IMR-90 (cell line): ENCODE results near the gene DDX52. TPM values are rescaled to one million over a fixed set of nuclear protein-coding genes. Genes with fewer than 3 reads are reported as not detected.
A peak's percentile ranks its signal among the peaks of the same experiment; 100 is the strongest.

Experiments
- ATAC-seq: fragments of 200-7000 bp; cut with Tn5 transposase; 2 replicates; pipeline ENCODE4 v1.9.1; 2020; ENCODE audit warnings: low read depth, mild to moderate bottlenecking, moderate library complexity
- BruUV-seq: library from RNA; stranded (reverse); fragments of 400-500 nt; replicated peaks from 2 replicates; lab custom pipeline; 2021; lab: Mats Ljungman, UMichigan
- CTCF ChIA-PET: fragments of 300-600 bp; formaldehyde crosslinking; extraction: SDS; loops from one replicate; lab custom pipeline; 2021; ENCODE audit warnings: antibody characterized with exemption; lab: Yijun Ruan, JAX
- POLR2A ChIA-PET: fragments of 300-600 bp; sonication (Branson Sonifier 250); formaldehyde crosslinking; loops from one replicate; lab custom pipeline; 2022; ENCODE audit warnings: antibody characterized with exemption; ENCODE audit not compliant: unreplicated experiment; lab: Charles Lee
- DNase-seq: peaks from one replicate; pipeline ENCODE4 v3.0.0; 2013
- H2AFZ ChIP-seq: replicated peaks from 2 replicates; pipeline ENCODE3; 2013; ENCODE audit warnings: low read length, mild to moderate bottlenecking; ENCODE audit not compliant: poor library complexity
- H2AK5ac ChIP-seq: 2 replicates; pipeline ENCODE4 v1.6.1; 2013; ENCODE audit warnings: low read depth, low read length, inconsistent platforms
- H2AK9ac ChIP-seq: replicated peaks from 2 replicates; pipeline ENCODE3; 2013; ENCODE audit warnings: mild to moderate bottlenecking, low read depth, low read length, moderate library complexity; ENCODE audit not compliant: poor library complexity
- H2BK120ac ChIP-seq: 2 replicates; pipeline ENCODE4 v1.6.1; 2013; ENCODE audit warnings: low read depth, low read length, inconsistent platforms
- H2BK15ac ChIP-seq: 3 replicates; pipeline ENCODE4 v1.6.1; 2013; ENCODE audit warnings: low read depth, low read length, inconsistent platforms
- H2BK20ac ChIP-seq: 2 replicates; pipeline ENCODE4 v1.6.1; 2013; ENCODE audit warnings: low read depth, mild to moderate bottlenecking, inconsistent platforms, low read length, moderate library complexity
- H2BK5ac ChIP-seq: 2 replicates; pipeline ENCODE4 v1.6.1; 2013; ENCODE audit warnings: mild to moderate bottlenecking, low read depth, low read length, inconsistent platforms; ENCODE audit not compliant: poor library complexity, severe bottlenecking
- H3K14ac ChIP-seq: replicated peaks from 2 replicates; pipeline ENCODE4 v1.6.1; 2013; ENCODE audit warnings: low read depth, low read length, inconsistent platforms
- H3K18ac ChIP-seq: 2 replicates; pipeline ENCODE4 v1.6.1; 2013; ENCODE audit warnings: low read depth, low read length, control low read depth
- H3K23ac ChIP-seq: 2 replicates; pipeline ENCODE4 v1.6.1; 2013; ENCODE audit warnings: low read depth, low read length, inconsistent platforms
- H3K27ac ChIP-seq: 2 replicates; pipeline ENCODE4 v1.5.1; 2013; ENCODE audit warnings: mild to moderate bottlenecking, control low read depth, low read length; ENCODE audit not compliant: insufficient read depth
- H3K27me3 ChIP-seq: 2 replicates; pipeline ENCODE4 v1.6.1; 2013; ENCODE audit warnings: low read length; ENCODE audit not compliant: control insufficient read depth, insufficient read depth
- H3K36me3 ChIP-seq: 2 replicates; pipeline ENCODE4 v1.6.1; 2013; ENCODE audit warnings: low read length, mixed read lengths; ENCODE audit not compliant: control insufficient read depth, insufficient read depth
- H3K4ac ChIP-seq: 2 replicates; pipeline ENCODE4 v1.6.1; 2013; ENCODE audit warnings: low read depth, low read length, inconsistent platforms
- H3K4me1 ChIP-seq: 2 replicates; pipeline ENCODE4 v1.6.1; 2013; ENCODE audit warnings: low read length, mixed read lengths; ENCODE audit not compliant: control insufficient read depth, insufficient read depth
- H3K4me2 ChIP-seq: 2 replicates; pipeline ENCODE4 v1.6.1; 2013; ENCODE audit warnings: low read depth, mild to moderate bottlenecking, control low read depth, low read length, moderate library complexity
- H3K4me3 ChIP-seq: 2 replicates; pipeline ENCODE4 v1.5.1; 2013; ENCODE audit warnings: low read depth, mild to moderate bottlenecking, control low read depth, low read length, moderate library complexity; ENCODE audit not compliant: insufficient read depth
- H3K56ac ChIP-seq: 2 replicates; pipeline ENCODE4 v1.6.1; 2013; ENCODE audit warnings: low read length, inconsistent platforms; ENCODE audit not compliant: insufficient read depth; ENCODE audit errors: extremely low read depth
- H3K79me1 ChIP-seq, 2 experiments: 2 replicates each; pipeline ENCODE4 v1.6.1; 2013; ENCODE audit warnings: low read length in 2 of 2, inconsistent platforms in 1 of 2, low read depth in 1 of 2
- H3K9ac ChIP-seq: 2 replicates; pipeline ENCODE4 v1.6.1; 2013; ENCODE audit warnings: low read depth, low read length, control low read depth
- H3K9me1 ChIP-seq: 2 replicates; pipeline ENCODE4 v1.6.1; 2013; ENCODE audit warnings: low read length, inconsistent platforms; ENCODE audit not compliant: insufficient read depth
- H3K9me3 ChIP-seq: 2 replicates; pipeline ENCODE4 v1.6.1; 2013; ENCODE audit warnings: low read length; ENCODE audit not compliant: control insufficient read depth, insufficient read depth
- H4K20me1 ChIP-seq: 2 replicates; pipeline ENCODE4 v1.6.1; 2013; ENCODE audit warnings: low read length, inconsistent platforms; ENCODE audit not compliant: insufficient read depth
- H4K5ac ChIP-seq: 2 replicates; pipeline ENCODE4 v1.6.1; 2013; ENCODE audit warnings: mild to moderate bottlenecking, low read depth, low read length, control low read depth
- H4K8ac ChIP-seq, 2 experiments: 2 replicates each; pipeline ENCODE4 v1.6.1; 2013; ENCODE audit warnings: low read depth in 2 of 2, low read length in 2 of 2, control low read depth in 1 of 2, inconsistent platforms in 1 of 2
- H4K91ac ChIP-seq: 2 replicates; pipeline ENCODE4 v1.6.1; 2013; ENCODE audit warnings: low read depth, low read length, inconsistent platforms; ENCODE audit not compliant: insufficient read depth
- CHD1 ChIP-seq: IDR thresholded peaks from 2 replicates; pipeline ENCODE4 v1.6.1; 2012; ENCODE audit warnings: low read depth, low read length, improper control_type of control experiment
- CTCF ChIP-seq: conservative IDR thresholded peaks from 2 replicates; pipeline ENCODE4 v1.5.1; 2012; ENCODE audit warnings: mild to moderate bottlenecking, low read depth, low read length, improper control_type of control experiment
- ELK1 ChIP-seq: fragments of 150-350 bp; IDR thresholded peaks from 2 replicates; pipeline ENCODE4 v1.6.1; 2016; ENCODE audit warnings: low read depth, mild to moderate bottlenecking, low read length, moderate library complexity, borderline replicate concordance
- FOS ChIP-seq: fragments of 150-350 bp; IDR thresholded peaks from 2 replicates; pipeline ENCODE4 v1.6.1; 2016; ENCODE audit warnings: low read depth, low read length
- MAZ ChIP-seq: IDR thresholded peaks from 2 replicates; pipeline ENCODE4 v1.6.1; 2012; ENCODE audit warnings: low read depth, mild to moderate bottlenecking, low read length, improper control_type of control experiment, moderate library complexity, borderline replicate concordance
- NFE2L2 ChIP-seq: fragments of 150-350 bp; IDR thresholded peaks from 2 replicates; pipeline ENCODE4 v1.6.1; 2016; ENCODE audit warnings: low read depth, mild to moderate bottlenecking, low read length
- POLR2A ChIP-seq: IDR thresholded peaks from 2 replicates; pipeline ENCODE4 v1.6.1; 2012; ENCODE audit warnings: mild to moderate bottlenecking, low read depth, low read length
- RCOR1 ChIP-seq: IDR thresholded peaks from 2 replicates; pipeline ENCODE4 v1.6.1; 2012; ENCODE audit warnings: mild to moderate bottlenecking, low read length, improper control_type of control experiment; ENCODE audit not compliant: insufficient replicate concordance
- SMC3 ChIP-seq: fragments of 150-350 bp; IDR thresholded peaks from 2 replicates; pipeline ENCODE4 v1.6.1; 2016; ENCODE audit warnings: low read depth, mild to moderate bottlenecking, antibody characterized with exemption, low read length, moderate library complexity
- USF2 ChIP-seq: fragments of 150-350 bp; IDR thresholded peaks from 2 replicates; pipeline ENCODE4 v1.6.1; 2017; ENCODE audit warnings: mild to moderate bottlenecking, antibody characterized with exemption, low read length, low read depth
- WGBS, 2 experiments: methylation state at CpG; one replicate each; pipeline versions ENCODE4 v1.1.5 to v1.1.7; 2013; ENCODE audit warnings: missing lambda C conversion rate in 2 of 2; ENCODE audit not compliant: insufficient read length in 1 of 2; ENCODE audit errors: extremely low coverage in 2 of 2; 5-methylcytosine and 5-hydroxymethylcytosine counted together
- dilution Hi-C: fragments of 300-500 bp; cut with HindIII; formaldehyde crosslinking; loops from one replicate; pipeline ENCODE4 v1.14.3; 2018; ENCODE audit warnings: low sequenced_read_pairs; ENCODE audit not compliant: unreplicated experiment
- in situ Hi-C: fragments of 300-500 bp; cut with MboI; formaldehyde crosslinking; loops from 3 replicates; pipeline ENCODE4 v1.14.3; 2019; ENCODE audit warnings: low sequenced_read_pairs, inconsistent platforms, mixed read lengths
- intact Hi-C: fragments of 100-400 bp; cut with micrococcal nuclease; formaldehyde crosslinking; loops from 2 replicates; pipeline ENCODE4 v1.10.0; 2022
- polyA plus RNA-seq, 3 experiments: library from polyadenylated mRNA; depleted of rRNA; stranded (reverse); fragments of >200 nt; gene quantifications; 2 replicates each; pipeline ENCODE4 v1.2.3, GENCODE V29; 2012; ENCODE audit warnings: low replicate concordance in 1 of 3
- total RNA-seq: library from RNA; depleted of rRNA; stranded (reverse); fragments of >200 nt; gene quantifications from 2 replicates; pipeline ENCODE4 v1.2.3, GENCODE V29; 2012

The DDX52 gene
- total and polyA plus RNA-seq, 2 of the 4 experiments (the other 2 are of a cell fraction), result 12.5 to 26.7 TPM

GRCh38 chr17:37605081-37605480 lies 38.2 kb downstream of the DDX52 start:
- Histone ChIP-seq H3K4me2 (peak overlapping the region; percentile 58; the same call in 1 of the 2 replicates), H2BK15ac (no peak overlapping the region), H3K9me1 (peaks cover 3% of the 10 kb centered on the region), H3K79me1 (peaks cover 23 to 58% of the 10 kb centered on the region in 2 experiments), H3K27me3 (no peaks in the 10 kb centered on the region), H2AFZ (no peak overlapping the region), H2BK5ac (peak overlapping the region; percentile 30), H4K8ac (no peak overlapping the region), H4K20me1 (peaks cover 16% of the 10 kb centered on the region; the same call in 1 of the 2 replicates), H3K9me3 (peaks cover 5% of the 10 kb centered on the region; the same call in 1 of the 2 replicates), H3K4me3 (no peak overlapping the region), H3K56ac (no peak overlapping the region), H3K14ac (no peak overlapping the region; the same call in 1 of the 2 replicates), H2AK9ac (no peak overlapping the region), H3K27ac (no peak overlapping the region), H3K4me1 (peaks cover 6% of the 10 kb centered on the region), H3K23ac (no peak overlapping the region), H4K5ac (no peak overlapping the region), H4K91ac (no peak overlapping the region), H2BK120ac (no peak overlapping the region), H3K4ac (no peak overlapping the region), H3K36me3 (peaks cover 8% of the 10 kb centered on the region), H3K18ac (no peak overlapping the region), H2AK5ac (no peak overlapping the region), H2BK20ac (no peak overlapping the region), H3K9ac (no peak overlapping the region; the same call in 1 of the 2 replicates)
- WGBS, 2 experiments, result no CpG with 5 or more reads among the region's 4 CpGs
- ChIA-PET POLR2A (no interaction called here), CTCF (no interaction called here)
- intact Hi-C loops (loop anchor here (10.0 kb wide), 1 partner anchor 230 kb away; the partner anchor contains the start of gene C17orf78), dilution Hi-C loops (no loop called here), in situ Hi-C loops (no loop called here)
- BruUV-seq, result no TSS peak
- peak; percentile 37 for DNase-seq
- ATAC-seq, result no peak
- TF ChIP-seq NFE2L2 (no peak), RCOR1 (no peak), USF2 (no peak), CTCF (no peak), MAZ (no peak), FOS (no peak), POLR2A (no peak), CHD1 (no peak), SMC3 (no peak), ELK1 (no peak)
